BJ (cell line): Measurements from ENCODE around the gene C4orf50. TPM values are rescaled to one million over a fixed set of nuclear protein-coding genes. Genes with fewer than 3 reads are reported as not detected.

Experiments
- CTCF ChIA-PET: fragments of 350-600 bp; formaldehyde crosslinking; extraction: SDS; loops from one replicate; lab custom pipeline; 2021; ENCODE audit warnings: antibody characterized with exemption, inconsistent platforms; lab: Yijun Ruan, JAX
- POLR2A ChIA-PET: fragments of 300-600 bp; sonication (Branson Sonifier 250); formaldehyde crosslinking; extraction: SDS; loops from one replicate; lab custom pipeline; 2021; ENCODE audit warnings: antibody characterized with exemption; lab: Charles Lee
- DNase-seq: peaks from one replicate; pipeline ENCODE4 v3.0.0-alpha.2; 2011; ENCODE audit warnings: low read depth
- H3K27me3 ChIP-seq: 2 replicates; pipeline ENCODE4 v1.6.0; 2011; ENCODE audit warnings: low read length; ENCODE audit not compliant: control insufficient read depth, insufficient read depth
- H3K36me3 ChIP-seq: 2 replicates; pipeline ENCODE4 v1.5.1; 2011; ENCODE audit warnings: low read length; ENCODE audit not compliant: control insufficient read depth, insufficient read depth
- H3K4me3 ChIP-seq: 2 replicates; pipeline ENCODE4 v1.5.1; 2011; ENCODE audit warnings: low read depth, mild to moderate bottlenecking, control low read depth, low read length
- CTCF ChIP-seq: IDR thresholded peaks from 2 replicates; pipeline ENCODE4 v1.5.1; 2011; ENCODE audit warnings: low read depth, mild to moderate bottlenecking, control low read depth, inconsistent platforms, low read length, moderate library complexity; ENCODE audit not compliant: insufficient read depth
- polyA plus RNA-seq: library from polyadenylated mRNA; depleted of rRNA; stranded (reverse); fragments of >200 nt; gene quantifications from 2 replicates; pipeline ENCODE4 v1.2.3, GENCODE V29; 2011

The C4orf50 gene
- polyA plus RNA-seq, 1 experiment: not detected

- CTCF ChIA-PET: no interaction called here
- POLR2A ChIA-PET: no interaction called here
Measured at GRCh38 chr4:6062133-6062532, 43.9 kb upstream of the C4orf50 start.

GRCh38 chr4:6059375-6059805, 41.2 kb upstream of the C4orf50 start:
- H3K27me3 ChIP-seq: no peaks in the 10 kb centered on the region
- no peak overlapping the region for H3K4me3 ChIP-seq
- CTCF ChIA-PET: no interaction called here
- TF ChIP-seq CTCF: no peak
- H3K36me3 ChIP-seq: no peaks in the 10 kb centered on the region
- DNase-seq: no peak
- POLR2A ChIA-PET: no interaction called here

More at GRCh38 chr4:6062133-6062532, 43.9 kb upstream of the C4orf50 start:
- DNase-seq: no peak
- TF ChIP-seq CTCF: no peak
- Histone ChIP-seq H3K27me3 (no peaks in the 10 kb centered on the region), H3K36me3 (no peaks in the 10 kb centered on the region), H3K4me3 (no peak overlapping the region)

- CTCF ChIA-PET: no interaction called here
- POLR2A ChIA-PET: no interaction called here
- Histone ChIP-seq H3K27me3 (no peaks in the 10 kb centered on the region), H3K4me3 (no peak overlapping the region), H3K36me3 (no peaks in the 10 kb centered on the region)
- no peak for TF ChIP-seq CTCF
- no peak for DNase-seq
Measured at GRCh38 chr4:6058531-6059374, 40.5 kb upstream of the C4orf50 start.

GRCh38 chr4:6056976-6057766, 38.9 kb upstream of the C4orf50 start:
- H3K4me3 ChIP-seq: no peak overlapping the region
- DNase-seq: no peak
- H3K36me3 ChIP-seq: no peaks in the 10 kb centered on the region
- TF ChIP-seq CTCF: no peak
- CTCF ChIA-PET: no interaction called here
- POLR2A ChIA-PET: no interaction called here
- no peaks in the 10 kb centered on the region for H3K27me3 ChIP-seq

- CTCF ChIA-PET: no interaction called here
- Histone ChIP-seq H3K27me3 (no peaks in the 10 kb centered on the region), H3K36me3 (no peaks in the 10 kb centered on the region), H3K4me3 (no peak overlapping the region)
- no peak for TF ChIP-seq CTCF
- no peak for DNase-seq
- POLR2A ChIA-PET: no interaction called here
Measured at GRCh38 chr4:6055436-6055835, 37.2 kb upstream of the C4orf50 start.
